A673 (cell line): Measurements from ENCODE around the gene PAX7.

Experiments
- EZH2 ChIP-seq: fragments of 200-600 bp; sonication (generic); IDR thresholded peaks from 2 replicates; pipeline ENCODE4 v1.6.1; 2017; ENCODE audit warnings: borderline replicate concordance, low read depth, mild to moderate bottlenecking, mixed read lengths, antibody characterized with exemption, low read length; ENCODE audit not compliant: poor library complexity, severe bottlenecking
- TF ChIP-seq, protein P1 (sequence below): fragments of 300-800, 200-600 bp; sonication (generic); conservative IDR thresholded peaks from 2 replicates; pipeline ENCODE4 v1.5.1; 2017; ENCODE audit warnings: low read depth, mild to moderate bottlenecking, antibody characterized with exemption, low read length, moderate library complexity, mixed read lengths

DNA sequence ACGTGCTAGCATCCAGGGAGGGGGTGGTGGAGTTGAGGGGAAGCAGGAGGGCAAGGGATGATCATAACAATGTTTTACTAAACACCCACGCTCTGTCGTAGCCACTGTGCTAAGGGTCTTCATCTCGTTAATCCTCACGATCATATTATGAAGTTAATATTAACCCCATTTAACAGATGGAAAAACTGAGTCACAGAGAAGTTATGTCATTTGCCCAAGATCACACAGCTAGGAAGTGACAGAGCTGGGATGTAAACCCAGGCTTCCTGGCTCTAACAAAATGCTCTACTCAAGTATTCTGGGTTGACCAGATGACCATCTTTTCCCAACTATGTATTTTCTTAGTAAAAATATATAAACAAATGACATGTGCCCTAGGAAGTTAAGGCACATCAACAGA lies 140.2 kb downstream of the PAX7 start:
- TF ChIP-seq, protein P1, sequence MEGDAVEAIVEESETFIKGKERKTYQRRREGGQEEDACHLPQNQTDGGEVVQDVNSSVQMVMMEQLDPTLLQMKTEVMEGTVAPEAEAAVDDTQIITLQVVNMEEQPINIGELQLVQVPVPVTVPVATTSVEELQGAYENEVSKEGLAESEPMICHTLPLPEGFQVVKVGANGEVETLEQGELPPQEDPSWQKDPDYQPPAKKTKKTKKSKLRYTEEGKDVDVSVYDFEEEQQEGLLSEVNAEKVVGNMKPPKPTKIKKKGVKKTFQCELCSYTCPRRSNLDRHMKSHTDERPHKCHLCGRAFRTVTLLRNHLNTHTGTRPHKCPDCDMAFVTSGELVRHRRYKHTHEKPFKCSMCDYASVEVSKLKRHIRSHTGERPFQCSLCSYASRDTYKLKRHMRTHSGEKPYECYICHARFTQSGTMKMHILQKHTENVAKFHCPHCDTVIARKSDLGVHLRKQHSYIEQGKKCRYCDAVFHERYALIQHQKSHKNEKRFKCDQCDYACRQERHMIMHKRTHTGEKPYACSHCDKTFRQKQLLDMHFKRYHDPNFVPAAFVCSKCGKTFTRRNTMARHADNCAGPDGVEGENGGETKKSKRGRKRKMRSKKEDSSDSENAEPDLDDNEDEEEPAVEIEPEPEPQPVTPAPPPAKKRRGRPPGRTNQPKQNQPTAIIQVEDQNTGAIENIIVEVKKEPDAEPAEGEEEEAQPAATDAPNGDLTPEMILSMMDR, result no peak
- no peak for TF ChIP-seq EZH2
